ENCODE data around the gene CEACAM6.

The CEACAM6 gene

DNA sequence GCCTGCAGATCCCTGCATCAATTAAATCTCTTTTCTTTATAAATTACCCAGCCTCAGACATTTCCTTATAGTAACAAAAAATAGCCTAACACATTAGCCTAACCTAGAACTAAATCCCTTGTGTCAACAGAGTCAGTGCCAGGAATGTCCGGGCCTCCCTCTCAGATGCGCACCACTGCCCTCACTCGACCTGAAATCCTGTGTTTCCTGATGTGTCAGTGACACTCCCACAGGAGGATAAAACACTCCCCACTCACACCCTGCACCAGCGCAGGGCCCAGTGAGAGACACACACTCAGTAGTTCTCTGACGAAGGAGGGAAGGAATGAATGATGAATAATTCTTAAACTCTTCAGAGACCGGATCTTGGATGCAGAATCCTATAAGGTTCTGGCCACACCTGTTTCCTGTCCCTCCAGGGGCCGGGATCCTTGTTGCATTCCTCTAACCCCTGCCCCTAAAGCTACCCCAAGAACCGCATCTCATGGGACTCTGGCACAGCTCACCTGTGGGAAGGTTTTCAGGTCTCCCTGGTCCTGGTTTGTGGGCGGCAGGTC lies 44.2 kb downstream of the CEACAM6 start:
- DNase-seq: no peak

DNA sequence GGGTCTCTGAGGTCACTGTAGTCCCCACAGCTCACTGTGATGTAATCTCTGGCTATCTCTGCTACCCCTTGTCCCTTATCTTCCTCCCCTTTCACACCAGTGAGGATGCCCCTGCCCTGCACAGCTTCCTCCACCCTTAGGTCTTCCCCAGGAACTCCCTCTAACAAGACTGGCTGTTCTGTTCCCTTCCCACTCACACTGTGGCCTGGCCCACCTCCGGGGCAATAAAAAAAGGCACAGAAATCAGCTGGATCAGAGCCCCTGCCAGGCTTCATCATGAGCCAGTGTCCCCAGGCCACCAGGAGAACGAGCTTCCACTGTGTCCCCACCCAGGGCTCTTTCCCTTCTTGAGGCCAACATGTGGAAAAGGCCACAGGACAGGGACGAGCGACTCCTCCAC lies 45.7 kb downstream of the CEACAM6 start:
- DNase-seq: no peak

DNA sequence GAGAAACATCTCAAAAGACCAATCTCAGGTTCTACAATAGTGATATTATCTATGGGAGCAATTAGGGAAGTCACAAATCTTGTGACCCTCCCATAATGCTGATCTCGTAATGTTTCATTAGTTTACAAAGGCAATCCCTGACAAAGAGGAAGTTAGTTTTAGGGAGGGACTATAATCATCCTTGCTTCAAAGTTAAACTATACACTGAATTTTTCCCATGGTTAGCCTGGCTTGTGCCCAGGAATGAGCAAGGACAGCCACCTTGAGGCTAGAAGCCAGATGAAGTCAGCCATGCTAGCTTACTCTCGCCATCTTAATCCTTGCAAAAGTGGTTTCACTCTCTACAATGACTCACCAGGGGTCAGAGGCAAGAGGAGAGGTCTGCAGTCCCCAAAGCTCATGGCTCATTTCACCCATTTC lies 46.5 kb downstream of the CEACAM6 start:
- peak; percentile 77 to 86 for DNase-seq

DNA sequence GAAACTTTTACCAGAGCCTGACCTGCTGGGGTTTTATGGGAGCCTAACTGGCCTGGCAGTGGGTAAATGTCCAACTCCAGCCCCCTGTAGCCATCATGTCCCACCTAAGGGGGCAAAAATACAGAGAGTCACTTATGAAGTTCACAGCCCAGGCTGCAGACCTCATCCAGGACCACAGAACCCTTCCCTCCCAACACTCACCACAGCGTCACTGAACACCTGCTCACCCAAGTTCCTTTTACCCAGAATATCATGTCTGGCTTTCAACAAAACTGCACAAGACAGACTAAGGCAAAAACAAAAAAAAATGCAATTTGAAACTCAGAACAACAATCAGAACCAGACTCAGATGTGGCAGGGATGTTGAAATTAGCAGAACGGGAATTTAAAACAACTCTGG lies 47.4 kb downstream of the CEACAM6 start:
- DNase-seq: no peak

DNA sequence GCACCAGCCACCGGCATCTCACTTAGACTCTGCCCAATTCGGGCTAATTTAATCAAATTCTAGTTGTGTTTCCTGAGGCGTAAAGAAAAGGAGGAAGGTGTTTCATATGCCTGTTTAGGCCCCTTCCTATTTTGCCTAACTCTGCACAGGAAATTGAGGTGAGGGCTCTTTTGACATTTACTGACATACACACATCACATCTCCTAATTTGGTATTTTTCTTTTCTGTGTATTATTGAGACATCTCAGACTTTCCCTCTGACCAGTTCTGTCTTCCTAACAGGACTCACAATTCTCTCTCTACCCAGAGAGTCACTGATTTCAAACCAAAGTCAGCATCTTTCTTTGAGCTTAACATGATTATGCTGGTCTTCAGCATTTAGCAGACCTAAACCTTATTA lies 49.0 kb downstream of the CEACAM6 start:
- peak; percentile 36 to 67 for DNase-seq

DNA sequence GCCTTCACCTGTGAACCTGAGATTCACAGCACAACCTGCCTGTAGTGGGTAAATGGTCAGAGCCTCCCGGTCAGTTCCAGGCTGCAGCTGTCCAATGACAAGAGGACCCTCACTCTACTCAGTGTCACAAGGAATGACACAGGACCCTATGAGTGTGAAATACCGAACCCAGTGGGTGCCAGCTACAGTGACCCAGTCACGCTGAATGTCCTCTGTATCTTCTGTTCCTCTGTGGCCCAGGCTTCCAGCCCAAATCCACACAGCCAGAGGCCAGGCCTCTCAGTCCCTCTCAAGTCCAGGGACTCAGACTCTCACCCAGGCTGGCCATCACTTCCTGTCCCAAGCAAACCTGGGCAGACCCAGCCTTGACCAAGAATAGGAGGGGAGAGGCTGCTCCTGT lies 51.8 kb downstream of the CEACAM6 start:
- no peak for DNase-seq

DNA sequence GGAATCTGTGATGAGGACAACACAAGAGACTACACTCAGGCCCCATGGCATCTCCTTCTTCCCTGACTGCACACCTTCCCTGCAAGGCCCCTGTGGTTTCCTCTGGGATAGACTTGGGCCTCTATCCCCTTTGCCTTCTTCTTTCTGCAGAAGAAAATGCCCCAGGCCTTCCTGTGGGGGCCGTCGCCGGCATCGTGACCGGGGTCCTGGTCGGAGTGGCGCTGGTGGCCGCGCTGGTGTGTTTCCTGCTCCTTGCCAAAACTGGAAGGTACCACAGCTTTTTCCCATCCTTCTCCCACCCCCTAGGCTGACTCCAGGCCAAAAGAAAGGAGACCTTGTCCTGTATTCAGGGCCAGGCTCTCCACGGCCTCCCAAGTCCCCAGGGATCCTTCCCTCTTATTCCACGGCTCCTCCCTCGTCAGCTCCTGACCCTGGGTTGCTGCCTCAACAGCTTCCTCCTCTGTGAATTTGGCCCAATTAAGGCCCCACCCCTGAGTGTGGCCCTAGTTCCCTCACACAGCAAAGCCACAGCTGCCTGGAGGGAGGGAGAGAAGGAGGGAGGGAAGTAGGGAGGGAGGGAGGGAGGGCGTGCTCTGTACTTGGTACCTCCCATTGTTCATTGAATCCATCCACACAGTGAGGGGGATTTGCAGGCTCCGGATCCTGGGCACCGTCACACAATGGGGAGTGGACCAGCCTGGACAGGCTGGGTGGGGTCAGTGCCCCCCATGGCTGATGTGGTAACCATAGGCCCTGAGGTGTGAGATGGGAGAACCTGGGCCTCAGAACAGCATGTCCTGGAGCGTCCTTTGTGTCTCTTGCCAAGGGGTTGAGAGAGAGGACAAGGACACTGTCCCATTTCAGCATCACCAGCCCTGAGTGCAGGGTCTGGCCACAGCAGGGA lies 53.6 kb downstream of the CEACAM6 start:
- peak; percentile 33 to 63 for DNase-seq

DNA sequence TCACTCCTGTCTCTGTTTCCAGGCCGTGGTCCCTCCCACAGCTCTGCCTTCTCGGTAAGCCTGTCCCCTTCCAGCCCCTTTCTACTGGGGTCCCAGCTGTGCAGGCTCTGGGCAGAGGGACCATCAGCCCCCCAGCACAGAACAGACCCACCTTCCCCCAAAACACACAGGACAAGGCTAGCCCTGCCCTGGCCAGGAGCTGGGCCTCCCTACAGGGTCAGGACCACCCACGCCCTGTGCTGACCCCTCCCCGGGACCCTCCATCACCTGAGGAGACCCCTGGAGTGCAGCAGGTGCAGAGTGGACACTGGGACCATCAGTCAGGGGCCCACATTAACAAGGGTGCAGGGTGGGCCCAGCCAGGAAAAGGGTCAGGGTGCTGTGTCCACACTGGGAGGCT lies 55.0 kb downstream of the CEACAM6 start:
- no peak for DNase-seq

DNA sequence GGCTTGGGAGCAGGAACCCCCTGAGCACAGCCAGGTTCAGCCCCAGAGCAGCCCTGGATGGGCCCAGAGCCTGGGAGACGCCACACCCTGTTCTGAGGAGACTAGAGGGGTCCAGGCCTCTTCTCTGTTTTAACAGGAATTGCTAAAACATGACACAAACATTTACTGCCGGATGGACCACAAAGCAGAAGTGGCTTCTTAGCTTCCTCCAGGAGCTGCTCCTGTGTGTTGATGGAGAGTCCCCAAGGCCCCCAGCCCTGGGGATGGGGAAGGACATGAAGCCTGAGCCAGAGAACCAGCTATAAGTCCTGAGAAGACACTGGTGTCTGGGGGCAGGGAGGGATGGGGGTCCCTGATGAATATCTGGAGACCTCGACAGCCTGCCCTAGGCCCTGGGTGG lies 55.7 kb downstream of the CEACAM6 start:
- DNase-seq: peak; percentile 59 to 79

DNA sequence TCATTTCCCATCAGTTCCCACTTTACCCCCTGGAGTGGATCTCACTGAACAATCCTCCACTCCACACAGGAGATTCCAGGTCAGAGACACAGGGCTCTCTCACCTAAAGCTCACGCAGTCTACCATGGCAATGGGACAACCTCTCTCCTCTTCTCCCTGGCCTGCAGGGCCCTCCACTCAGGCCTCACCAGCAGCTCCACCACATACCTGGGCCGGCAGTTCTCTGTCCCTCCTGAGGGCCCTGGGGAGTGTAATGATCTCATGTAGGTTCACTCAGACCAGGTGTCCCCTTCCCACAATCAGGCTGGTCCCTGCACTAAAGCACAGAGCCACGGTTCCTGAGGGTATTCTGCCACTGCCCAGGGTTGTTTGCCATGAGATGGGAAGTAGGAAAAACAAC lies 56.7 kb downstream of the CEACAM6 start:
- no peak for DNase-seq

DNA sequence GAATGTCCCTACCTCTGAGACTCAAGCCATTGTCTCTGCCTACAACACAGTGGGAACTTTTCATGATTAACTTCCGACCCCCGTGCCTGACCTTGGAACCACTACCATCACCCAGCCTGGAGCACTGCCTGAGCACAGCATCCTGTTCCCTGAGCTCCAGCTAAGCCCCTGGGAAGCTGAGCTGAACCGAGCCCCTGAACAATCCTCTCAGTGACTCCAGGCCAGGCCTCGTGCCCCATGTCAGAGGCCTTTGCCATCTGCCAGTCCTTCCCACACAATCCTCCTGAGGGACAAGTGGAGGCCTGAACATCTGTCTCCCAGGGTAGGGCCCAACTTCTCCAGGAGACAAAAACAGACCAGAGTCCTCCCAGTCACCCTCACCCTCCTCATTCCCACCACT lies 58.6 kb downstream of the CEACAM6 start:
- DNase-seq: no peak

DNA sequence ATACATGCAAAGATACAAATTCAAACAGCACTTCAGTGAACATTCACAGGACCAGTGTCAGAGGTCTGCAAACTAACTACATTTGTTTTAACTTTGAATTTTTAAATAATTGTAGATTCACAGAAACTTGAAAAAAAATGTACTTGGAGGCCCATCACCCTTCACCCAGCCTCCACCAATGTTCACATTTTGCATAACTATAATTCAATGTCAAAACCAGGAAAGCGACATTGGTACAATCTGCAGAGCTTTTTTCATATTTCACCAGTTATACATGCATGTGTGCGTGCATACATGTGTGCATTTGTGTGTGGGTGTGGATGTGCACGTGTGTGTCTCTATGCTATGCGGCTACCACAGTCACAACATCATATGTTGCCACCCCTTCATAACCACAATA lies 60.0 kb downstream of the CEACAM6 start:
- DNase-seq: no peak

DNA sequence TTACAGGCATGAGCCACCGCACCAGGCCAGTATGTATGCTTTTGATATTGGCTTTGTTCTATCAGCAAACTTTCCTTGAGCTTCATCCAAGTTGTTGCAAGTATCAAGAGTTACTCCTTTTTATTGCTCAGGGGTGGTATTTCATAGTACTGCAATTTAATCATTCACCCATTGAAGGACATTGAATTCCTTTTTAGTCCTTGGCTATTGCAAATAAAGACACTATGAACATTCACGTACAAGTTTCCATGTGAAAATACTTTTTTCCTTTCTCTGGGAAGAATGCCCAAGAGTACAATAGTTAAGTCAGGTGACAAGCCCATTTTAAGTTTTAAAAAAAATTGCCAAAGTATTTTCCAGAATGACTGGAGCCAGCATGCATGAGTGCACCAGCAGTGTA lies 61.4 kb downstream of the CEACAM6 start:
- no peak for DNase-seq

DNA sequence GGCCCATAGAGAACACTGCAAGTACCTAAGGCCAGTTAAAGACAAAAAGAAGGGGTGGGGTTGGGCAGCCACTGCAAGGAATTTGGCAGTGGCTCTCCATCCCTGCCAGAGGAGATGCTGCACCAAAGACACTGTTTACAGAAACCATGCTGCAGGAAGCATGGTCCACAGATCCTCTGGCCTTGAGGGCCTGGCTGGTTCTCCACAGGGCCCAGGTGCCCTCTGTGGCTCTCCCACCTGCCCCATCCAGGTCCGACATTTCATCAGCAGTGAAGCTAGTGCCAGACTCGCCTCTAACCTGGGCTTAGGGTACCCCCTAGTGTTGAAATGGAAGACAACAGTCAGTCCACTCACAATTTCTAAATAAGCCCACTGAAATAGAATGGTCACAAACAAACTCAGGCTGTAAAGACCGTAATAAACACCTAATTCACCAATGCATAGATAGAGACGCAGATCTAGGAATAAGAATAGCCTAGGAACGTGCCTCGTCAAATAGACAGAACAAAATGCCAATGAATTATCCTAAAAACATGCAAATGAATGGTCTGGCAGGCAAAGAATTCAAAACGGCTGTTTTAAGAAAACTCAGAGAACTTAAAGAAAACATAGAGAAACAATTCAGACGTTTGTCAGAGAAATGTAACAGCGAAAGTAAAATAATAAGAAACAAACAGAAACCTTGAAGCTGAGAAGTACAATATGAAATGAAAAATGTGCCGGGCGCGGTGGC lies 65.8 kb downstream of the CEACAM6 start:
- peak; percentile 40 to 88 for DNase-seq

Measured in inflammatory macrophage treated with lipopolysaccharide for 1 hour (primary cell).